Hepatocyte (in vitro differentiated cells): ENCODE data around the gene KRTAP5-2.

Source experiments
- CTCF ChIP-seq: fragments of 200-600 bp; sonication (generic); IDR thresholded peaks from 2 replicates; pipeline ENCODE4 v1.5.1; 2016; ENCODE audit warnings: antibody characterized with exemption, mild to moderate bottlenecking; ENCODE audit not compliant: poor library complexity
- EZH2 ChIP-seq: fragments of 200-600 bp; sonication (generic); IDR thresholded peaks from 2 replicates; pipeline ENCODE4 v1.6.1; 2016; ENCODE audit warnings: antibody characterized with exemption, mild to moderate bottlenecking, borderline replicate concordance
- EZH2phosphoT487 ChIP-seq: fragments of 200-600 bp; sonication (generic); IDR thresholded peaks from one replicate; pipeline ENCODE4 v1.6.1; 2018; ENCODE audit warnings: antibody characterized with exemption, mild to moderate bottlenecking, low read depth, moderate library complexity; ENCODE audit not compliant: unreplicated experiment, severe bottlenecking

- TF ChIP-seq CTCF: no peak
- no peak for TF ChIP-seq EZH2phosphoT487
- no peak for TF ChIP-seq EZH2
These were observed 10.3 kb upstream of the KRTAP5-2 start, which contains the start of gene KRTAP5-3 for GRCh38 chr11:1608363-1608762.
